ENCODE data around the gene NTSR2.

NTSR2 gene

GRCh38 chr2:11691076-11691660, 21.2 kb upstream of the NTSR2 start:
- no peak overlapping the region for H3K4me3 ChIP-seq (ENCODE audit: low read depth, low read length)
- DNase-seq (ENCODE audit: low read depth), result no peak
- TF ChIP-seq CTCF (IDR thresholded peaks at IDR 0.05; ENCODE audit: low read depth, low read length, missing control alignments), result no peak

- H3K4me3 ChIP-seq (ENCODE audit: low read depth, low read length), result no peak overlapping the region
- DNase-seq (ENCODE audit: low read depth), result no peak
- peak; percentile 66 for TF ChIP-seq CTCF (IDR thresholded peaks at IDR 0.05; ENCODE audit: low read depth, low read length, missing control alignments)
Measured at GRCh38 chr2:11688222-11689069, 18.5 kb upstream of the NTSR2 start.

GRCh38 chr2:11687736-11688135, 17.7 kb upstream of the NTSR2 start:
- DNase-seq (ENCODE audit: low read depth), result no peak
- no peak overlapping the region for H3K4me3 ChIP-seq (ENCODE audit: low read depth, low read length)
- no peak for TF ChIP-seq CTCF (IDR thresholded peaks at IDR 0.05; ENCODE audit: low read depth, low read length, missing control alignments)

GRCh38 chr2:11685906-11686470, 16.0 kb upstream of the NTSR2 start:
- TF ChIP-seq CTCF (IDR thresholded peaks at IDR 0.05; ENCODE audit: low read depth, low read length, missing control alignments), result no peak
- no peak for DNase-seq (ENCODE audit: low read depth)
- no peak overlapping the region for H3K4me3 ChIP-seq (ENCODE audit: low read depth, low read length)

GRCh38 chr2:11684894-11685460, 15.0 kb upstream of the NTSR2 start:
- H3K4me3 ChIP-seq (ENCODE audit: low read depth, low read length), result no peak overlapping the region
- no peak for DNase-seq (ENCODE audit: low read depth)
- TF ChIP-seq CTCF (IDR thresholded peaks at IDR 0.05; ENCODE audit: low read depth, low read length, missing control alignments), result no peak

GRCh38 chr2:11683966-11684365, 14.0 kb upstream of the NTSR2 start:
- DNase-seq (ENCODE audit: low read depth), result no peak
- H3K4me3 ChIP-seq (ENCODE audit: low read depth, low read length), result no peak overlapping the region
- no peak for TF ChIP-seq CTCF (IDR thresholded peaks at IDR 0.05; ENCODE audit: low read depth, low read length, missing control alignments)
